GM12873 (cell line): ENCODE measurements around the gene PECR.

Experiments
- TF ChIP-seq, protein P1 (sequence below): IDR thresholded peaks from 2 replicates; pipeline ENCODE4 v1.5.1; 2012; ENCODE audit warnings: low read depth, mild to moderate bottlenecking, moderate library complexity, low read length, control low read depth; ENCODE audit not compliant: insufficient read depth; ENCODE audit errors: missing control alignments

The PECR gene

GRCh38 chr2:216081487-216082116 is at the start of gene PECR, which contains the start of gene TMEM169:
Gene PECR, minus strand, starts transcription at chr2:216081809. Its CDS starts 68 bp downstream, at chr2:216081741.
Gene TMEM169, plus strand, starts transcription at chr2:216081919. Its CDS starts 14,045 bp downstream, at chr2:216095964.
- TF ChIP-seq, protein P1, sequence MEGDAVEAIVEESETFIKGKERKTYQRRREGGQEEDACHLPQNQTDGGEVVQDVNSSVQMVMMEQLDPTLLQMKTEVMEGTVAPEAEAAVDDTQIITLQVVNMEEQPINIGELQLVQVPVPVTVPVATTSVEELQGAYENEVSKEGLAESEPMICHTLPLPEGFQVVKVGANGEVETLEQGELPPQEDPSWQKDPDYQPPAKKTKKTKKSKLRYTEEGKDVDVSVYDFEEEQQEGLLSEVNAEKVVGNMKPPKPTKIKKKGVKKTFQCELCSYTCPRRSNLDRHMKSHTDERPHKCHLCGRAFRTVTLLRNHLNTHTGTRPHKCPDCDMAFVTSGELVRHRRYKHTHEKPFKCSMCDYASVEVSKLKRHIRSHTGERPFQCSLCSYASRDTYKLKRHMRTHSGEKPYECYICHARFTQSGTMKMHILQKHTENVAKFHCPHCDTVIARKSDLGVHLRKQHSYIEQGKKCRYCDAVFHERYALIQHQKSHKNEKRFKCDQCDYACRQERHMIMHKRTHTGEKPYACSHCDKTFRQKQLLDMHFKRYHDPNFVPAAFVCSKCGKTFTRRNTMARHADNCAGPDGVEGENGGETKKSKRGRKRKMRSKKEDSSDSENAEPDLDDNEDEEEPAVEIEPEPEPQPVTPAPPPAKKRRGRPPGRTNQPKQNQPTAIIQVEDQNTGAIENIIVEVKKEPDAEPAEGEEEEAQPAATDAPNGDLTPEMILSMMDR: no peak

- TF ChIP-seq, protein P1: no peak
These were observed 48.9 kb upstream of the PECR start for GRCh38 chr2:216130346-216130971.

DNA sequence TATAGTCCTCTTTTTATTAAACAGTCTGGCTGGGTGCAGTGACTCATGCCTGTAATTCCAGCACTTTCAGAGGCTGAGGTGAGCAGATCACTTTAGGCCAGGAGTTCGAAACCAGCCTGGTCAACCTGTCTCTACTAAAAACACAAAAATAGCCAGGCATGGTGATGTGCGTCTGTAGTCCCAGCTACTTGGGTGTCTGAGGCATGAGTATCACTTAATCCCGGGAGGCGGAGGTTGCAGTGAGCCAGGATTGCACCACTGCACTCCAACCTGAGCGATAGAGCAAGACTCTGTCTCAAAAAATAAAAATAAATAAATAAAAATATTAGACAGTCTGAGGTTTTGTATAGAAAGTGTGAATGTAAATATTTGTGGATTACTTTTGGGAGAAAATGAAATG is 45.3 kb upstream of the PECR start:
- TF ChIP-seq, protein P1: no peak

DNA sequence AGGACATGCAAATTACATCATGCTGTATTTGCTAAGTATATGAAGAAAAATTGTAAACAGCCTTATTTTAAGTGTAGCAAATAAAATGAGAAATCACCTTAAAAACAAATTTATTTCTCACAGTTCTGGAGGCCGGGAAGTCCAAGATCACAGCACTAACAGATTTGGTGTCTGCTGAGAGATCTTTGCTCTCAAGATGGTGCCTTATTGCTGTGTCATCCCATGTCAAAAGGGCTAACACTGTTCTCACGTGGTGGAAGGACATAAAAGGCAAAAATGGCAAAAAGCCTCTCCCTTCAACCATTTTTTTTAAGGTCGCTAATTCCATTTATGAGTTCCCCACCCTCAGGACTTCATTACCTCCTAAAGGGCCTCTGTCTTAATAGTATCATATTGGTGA is 39.6 kb upstream of the PECR start:
- TF ChIP-seq, protein P1: no peak

- TF ChIP-seq, protein P1: no peak
These were observed 38.4 kb upstream of the PECR start for GRCh38 chr2:216119986-216120385.

- TF ChIP-seq, protein P1: no peak
These were observed 37.5 kb upstream of the PECR start for GRCh38 chr2:216119146-216119545.

- TF ChIP-seq, protein P1: no peak
These were observed 36.9 kb upstream of the PECR start for GRCh38 chr2:216118474-216118873.
